DOHH2 (cell line): ENCODE measurements around the gene AP5B1.

Experiments used
- CTCF ChIP-seq: fragments of 200-600 bp; sonication (generic); IDR thresholded peaks from one replicate; pipeline ENCODE4 v1.5.1; 2014; ENCODE audit warnings: antibody characterized with exemption, mild to moderate bottlenecking, low read depth, low read length; ENCODE audit not compliant: poor library complexity, severe bottlenecking
- EZH2phosphoT487 ChIP-seq: fragments of 200-600 bp; sonication (generic); IDR thresholded peaks from 2 replicates; pipeline ENCODE4 v1.6.1; 2017; ENCODE audit warnings: borderline replicate concordance, mild to moderate bottlenecking, antibody characterized with exemption, low read length, moderate library complexity, mixed read lengths

GRCh38 chr11:65777821-65778361 lies 2.9 kb downstream of the AP5B1 start:
- TF ChIP-seq CTCF (no peak), EZH2phosphoT487 (no peak)
